H1 (cell line): Measurements from ENCODE around the gene LRRIQ4. TPM values are rescaled to one million over a fixed set of nuclear protein-coding genes. Genes with fewer than 3 reads are reported as not detected.

Experiments
- CTCF ChIA-PET: fragments of 300-600 bp; sonication (Branson Sonifier 250); formaldehyde crosslinking; loops from one replicate; lab custom pipeline; 2021; ENCODE audit not compliant: partially characterized antibody; lab: Charles Lee
- POLR2A ChIA-PET: fragments of 300-600 bp; sonication (Branson Sonifier 250); formaldehyde crosslinking; loops from one replicate; lab custom pipeline; 2021; ENCODE audit warnings: inconsistent platforms; ENCODE audit not compliant: partially characterized antibody; lab: Charles Lee
- DNase-seq, 2 experiments: peaks; one replicate each; pipeline versions ENCODE4 v3.0.0 to v3.0.0-alpha.2; 2010 to 2022; ENCODE audit warnings: low spot score in 2 of 2, low read depth in 1 of 2, mixed read lengths in 1 of 2
- FAIRE-seq: peaks from 2 replicates; lab custom pipeline; 2011; peaks lifted over from hg19 to GRCh38; lab: Jason Lieb, UNC
- H2AFZ ChIP-seq: 2 replicates; pipeline ENCODE4 v1.8.1; 2012; ENCODE audit warnings: low read length, inconsistent platforms
- H2AK5ac ChIP-seq: 2 replicates; pipeline ENCODE4 v1.6.1; 2013; ENCODE audit warnings: low read depth, low read length
- H2BK120ac ChIP-seq: replicated peaks from 2 replicates; pipeline ENCODE3; 2013; ENCODE audit warnings: low read depth, low read length, inconsistent platforms
- H2BK12ac ChIP-seq: 2 replicates; pipeline ENCODE4 v1.6.1; 2013; ENCODE audit warnings: low read depth, low read length
- H2BK15ac ChIP-seq: 2 replicates; pipeline ENCODE4 v1.6.1; 2013; ENCODE audit warnings: low read length
- H2BK20ac ChIP-seq: 2 replicates; pipeline ENCODE4 v1.6.1; 2013; ENCODE audit warnings: low read length
- H2BK5ac ChIP-seq: 2 replicates; pipeline ENCODE4 v1.6.1; 2013; ENCODE audit warnings: low read depth, low read length
- H3K14ac ChIP-seq: 2 replicates; pipeline ENCODE4 v1.6.1; 2013; ENCODE audit warnings: inconsistent platforms; ENCODE audit not compliant: insufficient read length
- H3K18ac ChIP-seq: 2 replicates; pipeline ENCODE4 v1.6.1; 2013; ENCODE audit warnings: low read length; ENCODE audit errors: extremely low read depth
- H3K23ac ChIP-seq: 2 replicates; pipeline ENCODE4 v1.6.1; 2013; ENCODE audit warnings: inconsistent platforms; ENCODE audit not compliant: insufficient read length
- H3K23me2 ChIP-seq: 2 replicates; pipeline ENCODE4 v1.6.1; 2013; ENCODE audit warnings: low read depth, low read length
- H3K27ac ChIP-seq: 2 replicates; pipeline ENCODE4 v1.6.1; 2011; ENCODE audit warnings: low read depth, low read length, inconsistent platforms
- H3K27me3 ChIP-seq, 4 experiments: replicated peaks in 1 of 4; 1 replicate in 1 of 4; 2 replicates in 3 of 4; pipeline versions ENCODE4 v1.6.1 to v1.8.1; 2011 to 2013; ENCODE audit warnings: low read length in 3 of 4, mild to moderate bottlenecking in 3 of 4, inconsistent platforms in 2 of 4, mixed read lengths in 2 of 4, moderate library complexity in 1 of 4; ENCODE audit not compliant: control insufficient read depth in 3 of 4, insufficient read depth in 3 of 4; ENCODE audit errors: extremely low read depth in 1 of 4
- H3K36me3 ChIP-seq, 4 experiments: 2 replicates each; pipeline versions ENCODE4 v1.6.1 to v1.8.1; 2011 to 2013; ENCODE audit warnings: mild to moderate bottlenecking in 4 of 4, low read length in 3 of 4, moderate library complexity in 2 of 4, control low read depth in 1 of 4, inconsistent platforms in 1 of 4; ENCODE audit not compliant: insufficient read depth in 4 of 4, control insufficient read depth in 2 of 4
- H3K4ac ChIP-seq: replicated peaks from 2 replicates; pipeline ENCODE3; 2013; ENCODE audit warnings: low read length, low read depth, mixed read lengths, inconsistent platforms; ENCODE audit not compliant: insufficient read length
- H3K4me1 ChIP-seq, 4 experiments: replicated peaks in 1 of 4; 1 replicate in 1 of 4; 2 replicates in 3 of 4; pipeline versions ENCODE4 v1.6.1 to v1.8.1; 2011 to 2013; ENCODE audit warnings: low read length in 3 of 4, inconsistent platforms in 2 of 4, mixed read lengths in 1 of 4; ENCODE audit not compliant: insufficient read depth in 4 of 4, control insufficient read depth in 3 of 4
- H3K4me2 ChIP-seq, 2 experiments: 2 replicates each; pipeline versions ENCODE4 v1.6.1 to v1.8.1; 2011 to 2013; ENCODE audit warnings: low read depth in 2 of 2, low read length in 2 of 2, control low read depth in 1 of 2, inconsistent platforms in 1 of 2, mild to moderate bottlenecking in 1 of 2; ENCODE audit not compliant: insufficient read depth in 1 of 2
- H3K4me3 ChIP-seq, 4 experiments: fragments of 200-600, 300-600 bp in 1 of 4; sonication (generic), shearing (Covaris generic), sonication (Bioruptor Twin) in 1 of 4; 2 replicates each; pipeline versions ENCODE4 v1.5.1 to v1.8.1; 2011 to 2016; ENCODE audit warnings: low read length in 4 of 4, low read depth in 3 of 4, control low read depth in 2 of 4, inconsistent platforms in 2 of 4, mild to moderate bottlenecking in 2 of 4, mixed read lengths in 1 of 4, moderate library complexity in 1 of 4; ENCODE audit not compliant: insufficient read depth in 2 of 4; ENCODE audit errors: extremely low read depth in 1 of 4
- H3K56ac ChIP-seq: replicated peaks from 2 replicates; pipeline ENCODE3; 2013; ENCODE audit warnings: low read depth, mild to moderate bottlenecking, mixed read lengths, low read length, inconsistent platforms; ENCODE audit not compliant: insufficient read length
- H3K79me1 ChIP-seq: 2 replicates; pipeline ENCODE4 v1.6.1; 2013; ENCODE audit warnings: low read depth, low read length, control low read depth
- H3K79me2 ChIP-seq, 2 experiments: 2 replicates each; pipeline versions ENCODE4 v1.6.1 to v1.8.1; 2012 to 2013; ENCODE audit warnings: low read length in 2 of 2, mild to moderate bottlenecking in 2 of 2, inconsistent platforms in 1 of 2; ENCODE audit not compliant: insufficient read depth in 2 of 2, control insufficient read depth in 1 of 2
- H3K9ac ChIP-seq, 4 experiments: replicated peaks in 1 of 4; 1 replicate in 1 of 4; 2 replicates in 3 of 4; pipeline versions ENCODE4 v1.6.1 to v1.8.1; 2011 to 2013; ENCODE audit warnings: low read depth in 3 of 4, low read length in 3 of 4, control low read depth in 2 of 4, mild to moderate bottlenecking in 2 of 4, moderate library complexity in 2 of 4, inconsistent platforms in 1 of 4; ENCODE audit errors: extremely low read depth in 1 of 4
- H3K9me3 ChIP-seq, 2 experiments: 2 replicates each; pipeline versions ENCODE4 v1.6.1 to v1.8.1; 2012 to 2013; ENCODE audit warnings: mild to moderate bottlenecking in 2 of 2, moderate library complexity in 2 of 2, control low read depth in 1 of 2, inconsistent platforms in 1 of 2, low read depth in 1 of 2, low read length in 1 of 2, mixed read lengths in 1 of 2; ENCODE audit not compliant: insufficient read depth in 2 of 2
- H4K20me1 ChIP-seq, 2 experiments: replicated peaks in 1 of 2; 2 replicates each; pipeline versions ENCODE3 to v1.8.1; 2011 to 2013; ENCODE audit warnings: inconsistent platforms in 2 of 2, low read length in 2 of 2, mild to moderate bottlenecking in 1 of 2; ENCODE audit not compliant: insufficient read depth in 2 of 2, control insufficient read depth in 1 of 2
- H4K5ac ChIP-seq: 2 replicates; pipeline ENCODE4 v1.6.1; 2013; ENCODE audit warnings: low read length, low read depth, mixed read lengths, inconsistent platforms; ENCODE audit not compliant: insufficient read length
- H4K8ac ChIP-seq: 2 replicates; pipeline ENCODE4 v1.8.0; 2013; ENCODE audit warnings: mild to moderate bottlenecking, moderate library complexity, low read length, inconsistent platforms; ENCODE audit not compliant: insufficient read depth; ENCODE audit errors: extremely low read depth
- H4K91ac ChIP-seq: replicated peaks from 2 replicates; pipeline ENCODE3; 2013; ENCODE audit warnings: low read length, mixed read lengths, inconsistent platforms; ENCODE audit not compliant: insufficient read length
- CTCF ChIP-seq, 3 experiments: IDR thresholded peaks; 1 replicate in 2 of 3; 2 replicates in 1 of 3; pipeline versions ENCODE4 v1.5.1 to v1.6.1; 2011; ENCODE audit warnings: low read length in 3 of 3, mild to moderate bottlenecking in 3 of 3, inconsistent platforms in 2 of 3, low read depth in 1 of 3, moderate library complexity in 1 of 3; ENCODE audit not compliant: insufficient read depth in 1 of 3; ENCODE audit errors: control extremely low read depth in 1 of 3
- GTF2F1 ChIP-seq: IDR thresholded peaks from 2 replicates; pipeline ENCODE4 v1.6.1; 2012; ENCODE audit warnings: low read depth, low read length, improper control_type of control experiment, borderline replicate concordance
- HDAC2 ChIP-seq, 2 experiments: fragments of 300-600 bp in 1 of 2; sonication (generic) in 1 of 2; IDR thresholded peaks; 2 replicates each; pipeline ENCODE4 v1.6.1; 2011 to 2012; ENCODE audit warnings: low read depth in 2 of 2, low read length in 2 of 2, mild to moderate bottlenecking in 2 of 2, moderate library complexity in 2 of 2, borderline replicate concordance in 1 of 2, inconsistent platforms in 1 of 2
- MAFK ChIP-seq: IDR thresholded peaks from 2 replicates; pipeline ENCODE4 v1.6.1; 2012; ENCODE audit warnings: low read depth, mild to moderate bottlenecking, improper control_type of control experiment, low read length
- NANOG ChIP-seq: IDR thresholded peaks from 2 replicates; pipeline ENCODE4 v1.6.1; 2011; ENCODE audit warnings: low read length, low read depth, mild to moderate bottlenecking, inconsistent platforms; ENCODE audit not compliant: insufficient read depth, poor library complexity, severe bottlenecking
- POLR2AphosphoS5 ChIP-seq: IDR thresholded peaks from 2 replicates; pipeline ENCODE4 v1.6.1; 2011; ENCODE audit warnings: low read depth, low read length
- RFX5 ChIP-seq: IDR thresholded peaks from 2 replicates; pipeline ENCODE4 v1.6.1; 2011; ENCODE audit warnings: low read depth, low read length, improper control_type of control experiment, borderline replicate concordance
- RXRA ChIP-seq: IDR thresholded peaks from 2 replicates; pipeline ENCODE4 v1.6.1; 2011; ENCODE audit warnings: low read depth, mild to moderate bottlenecking, low read length, moderate library complexity; ENCODE audit not compliant: insufficient read depth
- SIN3A ChIP-seq, 2 experiments: IDR thresholded peaks in 1 of 2; conservative IDR thresholded peaks in 1 of 2; 2 replicates each; pipeline ENCODE4 v1.6.1; 2011 to 2012; ENCODE audit warnings: low read length in 2 of 2, improper control_type of control experiment in 1 of 2, low read depth in 1 of 2, mild to moderate bottlenecking in 1 of 2
- SP2 ChIP-seq: IDR thresholded peaks from 2 replicates; pipeline ENCODE4 v1.6.1; 2012; ENCODE audit warnings: mild to moderate bottlenecking, low read length, inconsistent platforms
- ZNF274 ChIP-seq: IDR thresholded peaks from 2 replicates; pipeline ENCODE4 v1.7.0; 2012; ENCODE audit warnings: low read length, borderline replicate concordance; ENCODE audit errors: extremely low read depth
- WGBS, 2 experiments: shearing (Covaris generic) in 1 of 2; methylation state at CpG; one replicate each; pipeline versions ENCODE4 v1.1.6 to v1.1.7; 2013 to 2015; ENCODE audit warnings: low lambda C conversion rate in 2 of 2, mixed read lengths in 2 of 2, inconsistent platforms in 1 of 2, low coverage in 1 of 2, missing lambda C conversion rate in 1 of 2; ENCODE audit not compliant: insufficient replicate concordance in 2 of 2, insufficient coverage in 1 of 2, insufficient read length in 1 of 2; ENCODE audit errors: extremely low coverage in 1 of 2, missing lambda C conversion rate in 1 of 2; 5-methylcytosine and 5-hydroxymethylcytosine counted together
- polyA plus RNA-seq, 7 experiments: library from polyadenylated mRNA; depleted of rRNA in 3 of 7; stranded (reverse) in 5 of 7; unstranded in 2 of 7; fragments of >200 nt in 5 of 7; fragments of 200-250 nt in 2 of 7; gene quantifications; 1 replicate in 5 of 7; 2 replicates in 1 of 7; 4 replicates in 1 of 7; pipeline versions ENCODE4 v1.2.1 to v1.2.3, GENCODE V29; 2011 to 2013; ENCODE audit warnings: missing spikeins in 2 of 7, mixed read lengths in 2 of 7
- total RNA-seq: library from RNA; stranded (reverse); fragmentation: NEBNext Ultra II Directional; extraction: Animal tissue kit (Norgen Biotek cat#: 25700); gene quantifications from 2 replicates; pipeline ENCODE4 v1.2.1, GENCODE V29; 2021

The LRRIQ4 gene
- total and polyA plus RNA-seq, 2 of the 8 experiments (the other 6 are each of a cell fraction or from before 2014, with no cell fraction given): 0.08 TPM; not detected in 1

- Histone ChIP-seq H4K5ac (no peak overlapping the region), H3K79me2 (no peaks in the 10 kb centered on the region), H3K23ac (no peak overlapping the region), H3K36me3 (no peaks in the 10 kb centered on the region), H2BK15ac (no peak overlapping the region), H3K27ac (no peak overlapping the region), H3K9me3 (no peaks in the 10 kb centered on the region), H3K79me1 (no peaks in the 10 kb centered on the region), H3K4me2 (no peak overlapping the region), H3K14ac (no peak overlapping the region), H2BK12ac (no peak overlapping the region), H2BK20ac (no peak overlapping the region), H2AFZ (peak overlapping the region; percentile 57; the same call in 1 of the 2 replicates), H3K27me3 (no peaks in the 10 kb centered on the region), H2BK120ac (no peak overlapping the region), H3K9ac (no peak overlapping the region), H3K18ac (no peak overlapping the region), H4K8ac (no peak overlapping the region), H3K4ac (no peak overlapping the region), H4K91ac (no peak overlapping the region), H3K4me3 (no peak overlapping the region), H2AK5ac (no peak overlapping the region), H3K23me2 (no peaks in the 10 kb centered on the region), H4K20me1 (no peaks in the 10 kb centered on the region), H2BK5ac (no peak overlapping the region), H3K56ac (no peak overlapping the region), H3K4me1 (no peaks in the 10 kb centered on the region)
- CTCF ChIA-PET: no interaction called here
- POLR2A ChIA-PET: no interaction called here
- DNase-seq (no peak), FAIRE-seq (no peak)
- 81% methylated on average over 4 of the region's 4 CpGs; no CpG with 5 or more reads in 1 of the 2 experiments for WGBS, 2 experiments
- TF ChIP-seq GTF2F1 (no peak), HDAC2 (IDR thresholded peaks at IDR 0.05; ENCODE audit: borderline replicate concordance in 1 of 2, low read depth in 2 of 2, low read length in 2 of 2) (no peak), NANOG (no peak), CTCF (IDR thresholded peaks at IDR 0.05; ENCODE audit: control extremely low read depth in 1 of 3, insufficient read depth in 1 of 3, low read depth in 1 of 3, low read length in 3 of 3) (no peak), SP2 (no peak), SIN3A (conservative IDR thresholded peaks at IDR 0.05 in 1 of 2, IDR thresholded peaks at IDR 0.05 in 1 of 2; ENCODE audit: low read depth in 1 of 2, low read length in 2 of 2) (no peak), RXRA (no peak), POLR2AphosphoS5 (no peak), RFX5 (no peak), MAFK (no peak), ZNF274 (no peak)
These were observed 35.2 kb downstream of the LRRIQ4 start for GRCh38 chr3:169847896-169848295.
